HG02981 (cell line): Measurements from ENCODE around the gene TTR.

Source experiments
- ATAC-seq: cut with Tn5 transposase; IDR thresholded peaks from one replicate; pipeline ENCODE4 v1.9.1; 2021; ENCODE audit warnings: mild to moderate bottlenecking, moderate library complexity; ENCODE audit not compliant: unreplicated experiment

Gene TTR

DNA sequence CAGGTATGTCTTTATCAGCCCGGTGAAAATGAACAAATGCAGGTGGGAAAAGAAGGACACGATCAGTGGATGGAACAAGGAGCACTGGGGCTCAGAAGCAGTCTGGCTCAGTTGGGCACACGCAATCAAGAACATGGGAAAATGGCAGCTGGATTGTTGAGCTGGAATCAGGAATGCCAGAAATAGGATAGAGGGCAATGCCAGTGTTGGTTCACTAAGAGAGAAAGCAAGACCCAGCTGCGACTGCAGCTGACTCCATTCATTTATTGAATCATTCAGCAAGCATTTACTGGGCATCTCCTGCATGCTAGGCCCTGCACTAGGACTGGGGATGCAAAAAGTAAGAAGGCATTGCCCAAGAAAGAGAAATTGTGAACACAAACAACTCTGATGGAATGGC lies 13.6 kb upstream of the TTR start:
- ATAC-seq: no peak

DNA sequence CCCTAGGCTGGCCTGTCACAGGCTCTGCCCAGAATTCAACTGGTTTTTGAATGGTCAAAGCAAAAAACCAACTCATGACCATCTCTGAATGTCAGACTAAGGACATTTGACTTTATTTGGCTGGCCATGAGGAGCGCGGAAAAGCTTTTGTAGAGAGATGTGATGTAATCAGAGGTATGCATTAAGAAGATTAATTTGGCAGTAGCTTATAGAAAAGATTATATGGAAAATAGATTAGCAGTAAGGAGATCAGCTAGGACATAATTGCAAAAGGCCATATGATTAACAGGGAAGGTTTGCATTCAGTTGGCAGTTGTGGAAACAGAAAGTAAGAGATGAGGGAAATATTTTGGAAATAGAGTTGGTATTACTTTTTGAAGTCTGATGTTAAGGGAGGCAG lies 12.3 kb upstream of the TTR start:
- ATAC-seq: no peak

DNA sequence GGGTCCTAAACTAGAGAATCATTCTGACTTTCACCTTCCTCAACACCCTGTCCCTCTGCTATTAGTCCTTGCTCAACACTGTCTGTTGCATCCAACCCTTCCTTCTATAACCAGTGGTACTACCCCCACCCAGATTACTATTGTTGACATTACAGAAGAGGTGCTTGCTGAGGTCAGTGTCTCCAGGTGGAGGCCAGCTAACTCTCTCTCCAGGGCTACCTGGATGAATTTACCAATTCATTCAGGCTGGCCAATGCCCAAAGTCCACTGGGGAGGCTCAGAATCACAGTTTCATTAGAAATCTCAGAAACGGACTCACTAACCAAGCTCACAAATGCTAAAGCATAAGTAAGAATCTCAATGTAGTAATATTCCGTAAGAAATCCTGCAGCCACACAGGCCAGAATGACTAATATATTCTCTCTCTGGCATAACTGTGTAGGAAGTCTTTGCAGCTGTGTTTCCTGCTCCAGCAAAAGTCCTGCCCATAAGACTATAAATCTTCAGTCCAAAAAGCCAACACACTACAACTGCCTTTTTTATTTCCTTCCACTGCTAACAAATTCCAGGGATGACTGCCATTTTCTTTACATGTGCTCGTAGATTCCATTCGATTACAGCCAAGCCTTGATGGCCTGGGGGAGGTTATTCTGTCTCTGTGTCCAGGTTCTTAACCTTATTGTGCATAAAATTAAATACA lies 10.0 kb upstream of the TTR start:
- ATAC-seq: no peak

DNA sequence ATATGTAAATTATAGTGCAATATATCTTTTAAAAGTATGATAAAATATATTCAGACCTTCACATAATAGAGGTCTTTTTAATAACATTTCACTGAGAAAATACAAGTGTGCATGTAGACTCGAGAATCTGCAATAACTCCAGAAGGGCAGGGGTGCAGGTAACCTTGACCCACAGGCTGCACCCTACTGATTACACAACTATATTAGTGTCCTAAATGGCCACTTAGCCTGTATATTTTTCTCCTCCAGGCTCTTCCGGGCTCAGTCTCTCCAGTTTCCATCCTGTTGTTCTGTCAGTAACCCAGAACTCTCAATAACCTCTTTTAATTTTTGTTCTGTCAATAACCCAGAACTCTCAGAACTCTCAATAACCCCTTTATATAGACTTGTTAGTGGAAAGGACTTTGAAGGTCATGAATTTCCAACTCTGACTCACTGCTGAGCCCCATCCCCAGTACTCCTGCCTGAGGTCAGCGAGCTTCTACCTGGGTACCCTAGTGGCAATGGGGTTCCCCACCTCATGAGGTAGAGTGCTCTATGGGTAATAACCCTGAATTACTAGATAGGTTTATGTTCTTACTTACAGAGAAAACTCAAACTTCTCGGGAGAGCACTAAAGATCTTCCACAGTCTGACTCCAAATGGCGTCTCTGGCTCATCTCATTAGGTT lies 8.4 kb upstream of the TTR start:
- no peak for ATAC-seq

DNA sequence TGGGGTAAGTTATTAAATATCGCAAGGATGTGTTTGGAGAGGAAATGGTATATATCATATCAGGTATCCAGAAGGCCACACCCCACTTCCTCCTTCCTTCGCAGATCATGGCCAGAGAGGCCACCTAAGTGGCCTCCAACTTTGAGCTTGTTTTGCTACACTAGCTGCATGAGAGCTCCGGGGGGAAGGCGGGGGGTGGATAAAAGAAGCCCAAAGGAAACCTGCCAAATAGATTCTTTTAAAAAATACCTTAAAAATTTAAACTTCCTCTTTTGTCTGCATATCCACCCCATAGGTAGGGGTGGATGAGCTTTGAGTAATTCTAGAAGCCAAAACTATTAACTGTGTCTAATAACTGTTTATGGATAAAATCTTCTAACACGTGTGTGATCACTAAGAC lies 5.7 kb upstream of the TTR start:
- ATAC-seq: no peak

DNA sequence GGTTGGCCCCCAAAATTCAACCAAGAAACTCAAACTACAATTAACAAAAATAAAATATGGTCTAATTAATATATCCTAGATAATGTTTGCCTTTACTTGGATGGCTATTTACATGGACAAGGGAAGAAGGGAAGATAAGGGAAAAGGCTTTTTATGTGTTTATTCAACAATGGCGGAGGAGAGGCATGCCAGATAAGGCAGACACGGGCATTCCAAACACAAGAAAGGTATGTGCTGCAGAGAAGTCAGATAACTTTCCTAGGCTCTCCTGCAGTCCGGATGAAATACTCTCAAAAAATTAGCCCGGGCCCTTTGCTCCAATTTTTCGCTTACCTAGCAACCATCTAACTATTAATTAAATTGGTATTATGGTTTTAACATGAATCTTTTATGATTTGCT lies 5.1 kb upstream of the TTR start:
- no peak for ATAC-seq

DNA sequence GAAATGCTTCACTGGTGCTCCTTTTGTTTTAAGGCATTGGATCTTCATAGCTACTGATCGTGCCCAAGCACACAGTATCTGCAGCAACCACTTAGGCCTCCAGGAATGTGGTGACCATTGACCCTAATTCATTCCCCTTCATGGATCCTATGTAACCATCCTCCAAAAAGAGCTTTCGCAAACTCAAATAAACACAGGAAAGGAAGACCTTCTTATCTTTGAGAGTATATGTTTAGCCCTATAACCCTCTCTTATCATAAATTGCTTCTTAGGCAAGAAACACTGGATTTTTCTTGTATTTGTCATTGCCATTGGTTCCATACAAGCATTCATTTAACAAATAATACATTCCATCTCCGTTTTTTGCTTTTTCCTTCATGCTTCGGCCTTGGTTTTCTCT lies 4.1 kb upstream of the TTR start:
- no peak for ATAC-seq

DNA sequence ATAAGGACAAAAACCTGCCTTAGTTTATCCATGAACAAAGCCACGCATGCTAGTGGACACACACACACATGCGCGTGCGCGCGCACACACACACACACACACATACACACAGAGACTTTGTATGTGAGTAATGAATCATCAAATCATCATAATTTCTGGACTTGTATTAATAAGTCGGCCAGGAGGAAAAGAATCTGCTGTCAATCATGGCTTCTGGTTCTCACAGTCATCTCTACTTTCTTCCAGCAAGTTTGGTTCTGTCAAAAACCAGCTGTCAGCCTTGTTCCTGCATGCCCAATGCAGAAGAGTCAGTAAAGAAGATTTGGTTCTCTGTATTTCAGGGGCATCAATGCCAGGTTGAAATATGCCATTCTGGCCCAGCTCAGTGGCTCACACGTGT lies 1.1 kb upstream of the TTR start:
- ATAC-seq: no peak

DNA sequence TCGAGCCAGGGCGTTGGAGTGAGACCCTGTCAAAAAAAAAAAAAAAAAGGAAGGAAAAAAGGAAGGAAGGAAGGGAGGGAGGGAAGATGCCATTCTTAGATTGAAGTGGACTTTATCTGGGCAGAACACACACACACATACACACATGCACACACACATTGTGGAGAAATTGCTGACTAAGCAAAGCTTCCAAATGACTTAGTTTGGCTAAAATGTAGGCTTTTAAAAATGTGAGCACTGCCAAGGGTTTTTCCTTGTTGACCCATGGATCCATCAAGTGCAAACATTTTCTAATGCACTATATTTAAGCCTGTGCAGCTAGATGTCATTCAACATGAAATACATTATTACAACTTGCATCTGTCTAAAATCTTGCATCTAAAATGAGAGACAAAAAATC lies 564 bp upstream of the TTR start:
- ATAC-seq: no peak

DNA sequence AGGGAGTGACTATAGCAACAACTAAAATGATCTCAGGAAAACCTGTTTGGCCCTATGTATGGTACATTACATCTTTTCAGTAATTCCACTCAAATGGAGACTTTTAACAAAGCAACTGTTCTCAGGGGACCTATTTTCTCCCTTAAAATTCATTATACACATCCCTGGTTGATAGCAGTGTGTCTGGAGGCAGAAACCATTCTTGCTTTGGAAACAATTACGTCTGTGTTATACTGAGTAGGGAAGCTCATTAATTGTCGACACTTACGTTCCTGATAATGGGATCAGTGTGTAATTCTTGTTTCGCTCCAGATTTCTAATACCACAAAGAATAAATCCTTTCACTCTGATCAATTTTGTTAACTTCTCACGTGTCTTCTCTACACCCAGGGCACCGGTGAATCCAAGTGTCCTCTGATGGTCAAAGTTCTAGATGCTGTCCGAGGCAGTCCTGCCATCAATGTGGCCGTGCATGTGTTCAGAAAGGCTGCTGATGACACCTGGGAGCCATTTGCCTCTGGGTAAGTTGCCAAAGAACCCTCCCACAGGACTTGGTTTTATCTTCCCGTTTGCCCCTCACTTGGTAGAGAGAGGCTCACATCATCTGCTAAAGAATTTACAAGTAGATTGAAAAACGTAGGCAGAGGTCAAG lies 955 bp downstream of the TTR start:
- no peak for ATAC-seq

DNA sequence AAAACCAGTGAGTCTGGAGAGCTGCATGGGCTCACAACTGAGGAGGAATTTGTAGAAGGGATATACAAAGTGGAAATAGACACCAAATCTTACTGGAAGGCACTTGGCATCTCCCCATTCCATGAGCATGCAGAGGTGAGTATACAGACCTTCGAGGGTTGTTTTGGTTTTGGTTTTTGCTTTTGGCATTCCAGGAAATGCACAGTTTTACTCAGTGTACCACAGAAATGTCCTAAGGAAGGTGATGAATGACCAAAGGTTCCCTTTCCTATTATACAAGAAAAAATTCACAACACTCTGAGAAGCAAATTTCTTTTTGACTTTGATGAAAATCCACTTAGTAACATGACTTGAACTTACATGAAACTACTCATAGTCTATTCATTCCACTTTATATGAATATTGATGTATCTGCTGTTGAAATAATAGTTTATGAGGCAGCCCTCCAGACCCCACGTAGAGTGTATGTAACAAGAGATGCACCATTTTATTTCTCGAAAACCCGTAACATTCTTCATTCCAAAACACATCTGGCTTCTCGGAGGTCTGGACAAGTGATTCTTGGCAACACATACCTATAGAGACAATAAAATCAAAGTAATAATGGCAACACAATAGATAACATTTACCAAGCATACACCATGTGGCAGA lies 3.6 kb downstream of the TTR start:
- no peak for ATAC-seq

DNA sequence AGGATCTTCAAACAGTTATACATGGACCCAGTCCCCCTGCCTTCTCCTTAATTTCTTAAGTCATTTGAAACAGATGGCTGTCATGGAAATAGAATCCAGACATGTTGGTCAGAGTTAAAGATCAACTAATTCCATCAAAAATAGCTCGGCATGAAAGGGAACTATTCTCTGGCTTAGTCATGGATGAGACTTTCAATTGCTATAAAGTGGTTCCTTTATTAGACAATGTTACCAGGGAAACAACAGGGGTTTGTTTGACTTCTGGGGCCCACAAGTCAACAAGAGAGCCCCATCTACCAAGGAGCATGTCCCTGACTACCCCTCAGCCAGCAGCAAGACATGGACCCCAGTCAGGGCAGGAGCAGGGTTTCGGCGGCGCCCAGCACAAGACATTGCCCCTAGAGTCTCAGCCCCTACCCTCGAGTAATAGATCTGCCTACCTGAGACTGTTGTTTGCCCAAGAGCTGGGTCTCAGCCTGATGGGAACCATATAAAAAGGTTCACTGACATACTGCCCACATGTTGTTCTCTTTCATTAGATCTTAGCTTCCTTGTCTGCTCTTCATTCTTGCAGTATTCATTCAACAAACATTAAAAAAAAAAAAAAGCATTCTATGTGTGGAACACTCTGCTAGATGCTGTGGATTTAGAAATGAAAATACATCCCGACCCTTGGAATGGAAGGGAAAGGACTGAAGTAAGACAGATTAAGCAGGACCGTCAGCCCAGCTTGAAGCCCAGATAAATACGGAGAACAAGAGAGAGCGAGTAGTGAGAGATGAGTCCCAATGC lies 4.6 kb downstream of the TTR start:
- no peak for ATAC-seq

DNA sequence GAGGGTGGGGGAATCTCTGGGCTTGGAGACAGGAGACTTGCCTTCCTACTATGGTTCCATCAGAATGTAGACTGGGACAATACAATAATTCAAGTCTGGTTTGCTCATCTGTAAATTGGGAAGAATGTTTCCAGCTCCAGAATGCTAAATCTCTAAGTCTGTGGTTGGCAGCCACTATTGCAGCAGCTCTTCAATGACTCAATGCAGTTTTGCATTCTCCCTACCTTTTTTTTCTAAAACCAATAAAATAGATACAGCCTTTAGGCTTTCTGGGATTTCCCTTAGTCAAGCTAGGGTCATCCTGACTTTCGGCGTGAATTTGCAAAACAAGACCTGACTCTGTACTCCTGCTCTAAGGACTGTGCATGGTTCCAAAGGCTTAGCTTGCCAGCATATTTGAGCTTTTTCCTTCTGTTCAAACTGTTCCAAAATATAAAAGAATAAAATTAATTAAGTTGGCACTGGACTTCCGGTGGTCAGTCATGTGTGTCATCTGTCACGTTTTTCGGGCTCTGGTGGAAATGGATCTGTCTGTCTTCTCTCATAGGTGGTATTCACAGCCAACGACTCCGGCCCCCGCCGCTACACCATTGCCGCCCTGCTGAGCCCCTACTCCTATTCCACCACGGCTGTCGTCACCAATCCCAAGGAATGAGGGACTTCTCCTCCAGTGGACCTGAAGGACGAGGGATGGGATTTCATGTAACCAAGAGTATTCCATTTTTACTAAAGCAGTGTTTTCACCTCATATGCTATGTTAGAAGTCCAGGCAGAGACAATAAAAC lies 6.5 kb downstream of the TTR start:
- no peak for ATAC-seq

DNA sequence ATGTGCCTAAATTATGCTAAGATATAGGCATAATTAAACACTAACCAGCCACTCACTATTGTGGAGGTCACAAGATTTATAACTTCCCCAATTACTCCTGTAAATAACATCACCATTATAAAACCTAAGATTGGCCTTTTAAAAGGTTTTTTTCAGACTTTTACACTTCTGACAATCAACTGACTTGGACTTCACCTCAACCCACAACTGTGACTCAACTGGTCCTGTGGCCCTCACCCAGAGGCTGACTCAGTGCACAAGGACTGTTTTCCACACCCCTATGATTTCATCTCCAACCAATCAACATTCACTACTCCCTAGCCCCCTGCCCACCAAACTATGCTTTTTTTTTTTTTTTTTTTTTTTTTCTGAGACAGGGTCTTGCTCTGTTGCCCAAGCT lies 11.6 kb downstream of the TTR start:
- ATAC-seq: no peak

DNA sequence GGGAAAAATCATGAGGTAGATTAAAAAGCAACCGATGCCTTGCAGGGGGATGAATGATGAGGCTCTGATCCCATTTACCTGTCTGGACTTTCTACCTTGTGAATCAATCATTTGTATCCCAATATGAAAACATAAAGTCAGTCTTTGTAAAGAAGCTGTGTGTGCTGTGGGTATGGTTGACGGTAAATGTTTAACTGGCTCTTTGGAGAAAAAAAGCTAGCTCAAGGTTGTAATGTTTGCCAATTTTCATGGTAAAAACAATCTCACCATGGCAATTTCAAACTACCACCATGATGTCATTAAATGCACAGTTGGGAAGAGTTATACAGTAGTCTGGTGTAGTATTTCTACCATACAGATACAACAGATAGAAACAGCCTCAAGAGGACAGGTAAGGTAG lies 14.6 kb downstream of the TTR start:
- no peak for ATAC-seq

DNA sequence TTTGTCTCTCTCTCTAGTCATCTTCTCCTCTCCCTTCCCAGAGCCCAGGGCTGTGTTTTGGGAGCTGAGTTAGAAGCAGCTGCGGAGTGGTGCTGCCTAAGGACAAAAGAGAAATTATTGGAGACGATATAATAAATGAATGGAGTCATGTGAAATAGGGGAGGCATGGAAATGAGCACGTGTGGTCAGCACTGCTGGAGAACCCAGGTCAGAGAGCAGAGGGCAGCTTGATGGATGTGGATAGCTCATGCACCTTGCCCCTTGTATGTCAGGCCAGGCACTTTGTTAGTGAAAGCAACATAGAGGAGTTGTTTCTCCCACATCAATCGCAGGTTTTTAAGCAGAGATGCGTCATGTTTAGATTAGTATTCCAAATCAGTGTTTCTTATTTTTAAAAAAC lies 15.7 kb downstream of the TTR start:
- ATAC-seq: no peak

DNA sequence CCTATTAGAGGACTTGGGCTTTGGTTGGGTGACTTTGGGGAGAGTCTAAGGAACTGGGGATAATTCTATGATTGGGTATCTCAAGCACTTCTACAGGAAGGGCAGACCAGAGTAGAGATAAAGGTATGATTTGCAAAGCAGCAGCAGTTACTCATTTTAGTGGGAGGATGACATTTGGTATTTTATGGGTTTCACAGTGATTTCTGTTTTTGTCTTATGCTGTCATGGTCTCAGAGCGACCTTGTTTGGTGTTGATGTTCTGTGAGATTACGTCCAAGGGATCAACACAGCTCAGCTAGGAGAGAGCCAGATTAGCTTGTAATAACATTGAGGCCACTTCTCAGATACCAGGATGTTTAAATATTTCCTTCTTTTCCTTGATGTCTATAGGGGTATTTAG lies 18.2 kb downstream of the TTR start:
- ATAC-seq: no peak

DNA sequence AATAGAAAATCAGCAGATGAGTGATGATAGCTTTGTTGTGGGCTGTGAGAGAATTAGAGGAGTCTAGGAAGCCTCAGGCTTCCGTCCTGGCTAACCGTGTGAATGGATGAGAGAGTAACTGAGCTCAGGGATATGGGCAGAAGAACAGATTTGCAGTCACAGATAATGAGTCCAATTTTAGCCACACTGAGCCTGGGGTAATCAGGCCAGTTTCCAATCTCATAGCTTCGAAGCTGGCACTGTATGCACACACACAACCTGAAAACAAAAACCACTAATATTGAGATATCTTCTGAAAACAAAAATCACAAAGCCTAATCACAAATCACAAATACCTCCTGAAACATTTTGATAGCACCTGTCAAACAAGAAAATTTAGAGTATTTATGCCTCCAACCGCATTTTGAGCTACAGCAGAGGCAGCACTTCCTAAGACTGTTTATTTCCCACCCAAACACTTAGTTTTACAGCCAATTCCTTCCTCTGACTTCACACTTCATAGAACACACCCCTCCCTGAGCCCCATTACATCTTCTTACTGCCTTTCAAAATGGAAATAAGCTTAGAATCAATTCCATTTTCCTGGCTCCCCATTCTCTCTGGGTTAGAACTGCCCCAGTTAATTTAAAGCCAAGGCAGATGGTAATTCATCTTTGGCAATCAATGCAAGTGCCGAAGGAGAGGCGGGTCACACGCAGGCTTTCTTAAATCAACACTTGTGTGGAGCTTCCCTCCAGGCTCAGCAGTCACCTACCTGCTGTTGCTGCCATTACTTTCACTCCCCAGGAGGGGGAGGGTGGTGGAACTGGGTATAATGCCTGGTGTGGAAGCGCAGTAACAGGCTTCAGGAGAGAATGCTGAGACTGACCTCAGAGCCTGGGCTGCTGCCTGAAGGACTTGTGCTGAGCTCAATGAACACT lies 18.9 kb downstream of the TTR start:
- ATAC-seq: no peak

DNA sequence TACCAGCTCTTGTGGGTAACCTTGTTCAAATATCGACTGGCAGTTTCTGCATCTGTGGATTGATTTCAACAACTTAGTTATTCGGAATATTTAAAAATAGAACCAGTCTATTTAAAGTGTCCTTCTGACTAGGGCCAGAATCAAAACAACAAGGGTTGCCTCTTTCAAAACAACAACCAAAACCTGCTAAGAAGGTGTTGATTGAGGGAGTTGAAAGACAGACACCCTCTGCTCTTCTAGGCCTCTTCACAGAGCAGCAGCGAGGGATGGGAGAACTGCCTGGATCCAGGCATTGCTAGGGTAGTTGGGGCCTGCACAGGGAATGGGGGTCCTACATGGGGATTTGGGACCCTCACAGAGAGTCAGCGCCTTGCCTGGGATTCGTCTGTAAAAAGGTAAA lies 19.8 kb downstream of the TTR start:
- no peak for ATAC-seq
